HepG2 (cell line): ENCODE data around the gene MKX. TPM values are rescaled to one million over a fixed set of nuclear protein-coding genes. Genes with fewer than 3 reads are reported as not detected.
A peak's percentile ranks its signal among the peaks of the same experiment; 100 is the strongest.

Source experiments
- ATAC-seq: fragments of 200-7000 bp; cut with Tn5 transposase; 3 replicates; pipeline ENCODE4 v1.9.1; 2020; ENCODE audit warnings: mild to moderate bottlenecking, moderate library complexity
- BruUV-seq: library from RNA; stranded (reverse); fragments of 400-500 nt; replicated peaks from 2 replicates; lab custom pipeline; 2021; lab: Mats Ljungman, UMichigan
- CTCF ChIA-PET: fragments of 300-600 bp; formaldehyde crosslinking; extraction: SDS; loops from one replicate; lab custom pipeline; 2021; ENCODE audit warnings: low total read pairs, inconsistent platforms, low intra/inter-chr PET ratio; lab: Yijun Ruan, JAX
- POLR2A ChIA-PET: fragments of 350-600 bp; sonication (Branson Sonifier 250); formaldehyde crosslinking; loops from one replicate; lab custom pipeline; 2020; ENCODE audit warnings: antibody characterized with exemption, inconsistent platforms; lab: Yijun Ruan, JAX
- DNase-seq: peaks from one replicate; pipeline ENCODE4 v3.0.0-alpha.2; 2015; ENCODE audit warnings: low spot score
- FAIRE-seq: peaks from 3 replicates; lab custom pipeline; 2011; peaks lifted over from hg19 to GRCh38; lab: Jason Lieb, UNC
- H2AFZ ChIP-seq: one replicate; pipeline ENCODE4 v1.6.1; 2011; ENCODE audit warnings: low read length, inconsistent platforms
- H3K27ac ChIP-seq: fragments of 300-600 bp; 3 replicates; pipeline ENCODE4 v1.8.0; 2011; ENCODE audit warnings: mixed run types, mild to moderate bottlenecking, mixed read lengths, low read length, inconsistent platforms; ENCODE audit not compliant: insufficient read depth; ENCODE audit errors: extremely low read length
- H3K27me3 ChIP-seq, 2 experiments: fragments of 200-600 bp in 1 of 2; 2 replicates in 1 of 2; 3 replicates in 1 of 2; pipeline versions ENCODE4 v1.6.0 to v1.8.0; 2011; ENCODE audit warnings: low read length in 2 of 2, mild to moderate bottlenecking in 2 of 2, moderate library complexity in 2 of 2, inconsistent platforms in 1 of 2; ENCODE audit not compliant: insufficient read depth in 2 of 2, control insufficient read depth in 1 of 2
- H3K36me3 ChIP-seq, 2 experiments: fragments of 200-600 bp in 1 of 2; replicated peaks in 1 of 2; 2 replicates in 1 of 2; 3 replicates in 1 of 2; pipeline versions ENCODE4 v1.5.1 to v1.8.0; 2011; ENCODE audit warnings: low read length in 2 of 2, inconsistent platforms in 1 of 2; ENCODE audit not compliant: insufficient read depth in 2 of 2, control insufficient read depth in 1 of 2
- H3K4me1 ChIP-seq: 2 replicates; pipeline ENCODE4 v1.5.1; 2012; ENCODE audit warnings: low read length, inconsistent platforms; ENCODE audit not compliant: insufficient read depth
- H3K4me2 ChIP-seq: 2 replicates; pipeline ENCODE4 v1.6.0; 2011; ENCODE audit warnings: low read depth, low read length, inconsistent platforms
- H3K4me3 ChIP-seq, 3 experiments: fragments of 200-600 bp in 1 of 3; sonication (generic), shearing (Covaris generic) in 1 of 3; replicated peaks in 1 of 3; 2 replicates each; pipeline ENCODE4 v1.5.1; 2011 to 2016; ENCODE audit warnings: low read length in 3 of 3, inconsistent platforms in 2 of 3, low read depth in 2 of 3, mild to moderate bottlenecking in 2 of 3, control low read depth in 1 of 3, mixed read lengths in 1 of 3; ENCODE audit not compliant: insufficient read depth in 1 of 3
- H3K79me2 ChIP-seq: one replicate; pipeline ENCODE4 v1.6.1; 2011; ENCODE audit warnings: low read length, inconsistent platforms; ENCODE audit not compliant: insufficient read depth
- H3K9ac ChIP-seq: 2 replicates; pipeline ENCODE4 v1.6.0; 2011; ENCODE audit warnings: mild to moderate bottlenecking, low read depth, low read length, inconsistent platforms; ENCODE audit not compliant: insufficient read depth
- H3K9me3 ChIP-seq: 2 replicates; pipeline ENCODE4 v1.5.1; 2012; ENCODE audit warnings: mild to moderate bottlenecking, low read length
- H4K20me1 ChIP-seq: 2 replicates; pipeline ENCODE4 v1.6.0; 2011; ENCODE audit warnings: inconsistent platforms, mild to moderate bottlenecking, low read length, moderate library complexity; ENCODE audit not compliant: insufficient read depth
- JUND ChIP-seq: sonication (generic); formaldehyde crosslinking; IDR thresholded peaks from 2 replicates; pipeline ENCODE4 v1.8.0; 2022; ENCODE audit warnings: mild to moderate bottlenecking, missing genetic modification reagents
- LCORL ChIP-seq, 2 experiments: fragments of 450-650 bp in 1 of 2; sonication (generic) in 1 of 2; formaldehyde crosslinking in 1 of 2; IDR thresholded peaks; 2 replicates each; pipeline versions ENCODE4 v1.5.0 to v1.6.1; 2017 to 2020; ENCODE audit warnings: antibody characterized with exemption in 1 of 2, missing genetic modification reagents in 1 of 2
- TCF7L2 ChIP-seq: IDR thresholded peaks from 2 replicates; pipeline ENCODE4 v1.6.1; 2011; ENCODE audit warnings: mild to moderate bottlenecking, low read depth, low read length, moderate library complexity
- ZC3H13 ChIP-seq: sonication (generic); formaldehyde crosslinking; IDR thresholded peaks from 2 replicates; pipeline ENCODE4 v1.8.1; 2023; ENCODE audit warnings: mild to moderate bottlenecking, missing genetic modification reagents, moderate library complexity
- ZNF234 ChIP-seq: sonication (generic); formaldehyde crosslinking; conservative IDR thresholded peaks from 2 replicates; pipeline ENCODE4 v1.5.1; 2020; ENCODE audit warnings: mild to moderate bottlenecking, missing genetic modification reagents
- WGBS: methylation state at CpG from one replicate; pipeline ENCODE4 v1.1.6; 2017; ENCODE audit warnings: low lambda C conversion rate; 5-methylcytosine and 5-hydroxymethylcytosine counted together
- in situ Hi-C: cut with HindIII; loops from 2 replicates; pipeline ENCODE4 v1.10.0; 2017; ENCODE audit warnings: low pct_unique_long_range_greater_than_20kb; ENCODE audit not compliant: extremely low pct_ligation_motif_present
- intact Hi-C: fragments of 100-400 bp; cut with micrococcal nuclease; formaldehyde crosslinking; loops from one replicate; pipeline ENCODE4 v1.10.0; 2022; ENCODE audit not compliant: unreplicated experiment
- polyA plus RNA-seq, 8 experiments: library from polyadenylated mRNA; depleted of rRNA in 3 of 8; stranded (reverse) in 7 of 8; unstranded in 1 of 8; fragments of >200 nt; fragmentation: Illumina TruSeq in 4 of 8; extraction: Trizol in 4 of 8; gene quantifications; 2 replicates each; pipeline versions ENCODE4 v1.2.1 to v1.2.3, GENCODE V29; 2011 to 2016; ENCODE audit warnings: low read depth in 4 of 8, missing spikeins in 1 of 8, mixed read lengths in 1 of 8; ENCODE audit not compliant: insufficient read depth in 1 of 8
- small RNA-seq, 3 experiments: library from RNA; depleted of rRNA; stranded (forward); fragments of <200 nt; gene quantifications; one replicate each; pipeline ENCODE3, GENCODE V24; 2012; ENCODE audit warnings: low read depth in 2 of 3, low replicate concordance in 1 of 3; ENCODE audit not compliant: insufficient read length in 3 of 3, insufficient read depth in 2 of 3
- total RNA-seq, 5 experiments: library from RNA; depleted of rRNA; stranded (reverse); fragments of >200 nt; fragmentation: Illumina TruSeq; extraction: Trizol; gene quantifications; 2 replicates each; pipeline ENCODE4 v1.2.3, GENCODE V29; 2016; ENCODE audit warnings: low read depth in 1 of 5

The MKX gene
- total and polyA plus RNA-seq, 2 of the 13 experiments (the other 11 are each of a cell fraction or from before 2014, with no cell fraction given), result not detected

DNA sequence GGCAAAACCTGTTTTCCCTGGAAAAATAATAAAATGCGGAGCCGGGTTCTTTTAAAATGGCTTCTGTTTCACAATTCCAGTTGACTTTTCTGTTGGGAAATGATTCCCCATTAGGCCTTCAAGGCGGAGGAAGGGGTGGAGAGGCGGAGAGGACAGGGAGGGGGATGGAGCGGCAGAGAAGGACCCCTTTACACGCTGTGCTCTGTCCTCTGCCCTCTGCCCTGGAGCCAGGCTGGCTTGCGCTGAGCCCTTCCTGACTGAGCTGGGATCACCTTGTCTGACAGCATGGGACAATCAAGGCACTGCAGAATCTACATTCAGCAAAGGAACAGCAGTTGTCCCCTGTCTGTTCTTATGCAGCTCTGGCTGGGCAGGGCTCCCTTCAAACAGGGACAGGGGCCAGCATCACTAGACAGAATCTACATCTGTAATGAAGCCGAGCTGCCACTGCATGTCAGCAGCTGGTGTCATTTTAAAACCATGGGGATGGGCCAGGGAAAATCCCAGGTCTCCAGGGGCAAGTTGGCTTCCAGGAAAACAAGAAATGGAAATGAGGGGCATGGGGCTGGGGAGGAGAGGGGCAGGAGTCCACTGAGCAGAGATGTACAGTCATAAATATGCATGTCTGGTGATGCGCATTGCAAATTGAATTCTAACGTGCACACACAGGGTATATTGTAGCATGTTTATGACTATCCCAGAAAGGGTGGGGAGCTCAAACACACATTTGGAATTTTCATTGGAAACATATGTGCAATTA lies 120.0 kb downstream of the MKX start:
- no peaks in the 10 kb centered on the region for H3K4me1 ChIP-seq
- TF ChIP-seq TCF7L2 (no peak), LCORL (IDR thresholded peaks at IDR 0.05) (no peak), LCORL (CRISPR knock-in tag; IDR thresholded peaks at IDR 0.05) (no peak)
- H3K9me3 ChIP-seq, result no peaks in the 10 kb centered on the region
- H3K27ac ChIP-seq, result no peak overlapping the region
- no peak overlapping the region for H2AFZ ChIP-seq
- CTCF ChIA-PET, result no interaction called here
- FAIRE-seq, result no peak
- H4K20me1 ChIP-seq, result no peaks in the 10 kb centered on the region
- intact Hi-C loops, result no loop called here
- in situ Hi-C loops, result no loop called here
- no peak overlapping the region; a peak in 1 of 6 replicates for H3K4me3 ChIP-seq
- peaks cover 0 to 41% of the 10 kb centered on the region in 2 experiments; a peak in 4 of 5 replicates for H3K27me3 ChIP-seq
- POLR2A ChIA-PET, result no interaction called here
- no peaks in the 10 kb centered on the region for H3K36me3 ChIP-seq
- no peaks in the 10 kb centered on the region for H3K79me2 ChIP-seq
- peak overlapping the region; percentile 18; the same call in 1 of the 2 replicates for H3K4me2 ChIP-seq
- ATAC-seq, result peak; percentile 67
- BruUV-seq, result no TSS peak
- DNase-seq, result no peak
- no peak overlapping the region for H3K9ac ChIP-seq
- 25% methylated on average over 10 of the region's 10 CpGs for WGBS

DNA sequence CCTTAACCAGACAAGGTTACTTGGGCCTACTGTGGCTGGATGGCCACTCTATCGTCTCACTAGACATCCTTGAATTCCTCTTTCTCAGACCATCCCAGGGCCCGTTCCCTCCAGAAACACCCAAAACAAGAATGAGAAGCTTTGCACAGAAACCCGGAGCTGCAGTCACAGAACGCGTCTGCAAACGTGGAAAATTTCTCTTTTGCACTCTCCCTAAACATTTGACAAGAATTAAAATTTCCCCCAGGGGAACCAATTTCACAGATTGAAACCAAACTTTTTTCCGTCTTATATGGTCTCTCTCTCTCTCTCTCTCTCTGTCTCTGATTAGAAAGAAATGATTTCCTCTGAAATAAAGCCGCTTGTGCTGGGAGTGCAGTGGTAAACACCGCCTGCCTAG lies 120.7 kb downstream of the MKX start:
- no TSS peak for BruUV-seq
- no peaks in the 10 kb centered on the region for H4K20me1 ChIP-seq
- no peaks in the 10 kb centered on the region for H3K4me1 ChIP-seq
- WGBS, result 33% methylated on average over 9 of the region's 9 CpGs
- peaks cover 0 to 45% of the 10 kb centered on the region in 2 experiments; a peak in 4 of 5 replicates for H3K27me3 ChIP-seq
- H2AFZ ChIP-seq, result no peak overlapping the region
- TF ChIP-seq JUND (CRISPR knock-in tag), result no peak
- TF ChIP-seq ZC3H13 (CRISPR knock-in tag), result no peak
- no peak for TF ChIP-seq ZNF234
- no peaks in the 10 kb centered on the region for H3K9me3 ChIP-seq
- intact Hi-C loops (no loop called here), in situ Hi-C loops (no loop called here)
- 0 out of 2 replicates have a peak overlapping the region, but pooled peaks have one; percentile 18 for H3K4me2 ChIP-seq
- no peak overlapping the region for H3K9ac ChIP-seq
- H3K4me3 ChIP-seq, result no peak overlapping the region; a peak in 1 of 6 replicates
- no peaks in the 10 kb centered on the region for H3K36me3 ChIP-seq
- no peaks in the 10 kb centered on the region for H3K79me2 ChIP-seq
- no peak for FAIRE-seq
- H3K27ac ChIP-seq, result no peak overlapping the region
- DNase-seq, result no peak
- POLR2A ChIA-PET, result no interaction called here
- ATAC-seq, result no peak
- CTCF ChIA-PET, result no interaction called here

Small RNA genes lying within 50 kb of the gene (small RNA-seq; reads per million reads assigned to genes)
- 0 reads per million in 3 experiments for gene RN7SKP132

Other genes starting within 250 kb of the MKX start
- 69.1 and 114 TPM in 2 replicates for gene RAB18, start 241.5 kb downstream of the MKX start, total RNA-seq (2016; rRNA removed; fragmentation: Illumina TruSeq; extraction: Trizol)
- gene RAB18, start 241.5 kb downstream of the MKX start, polyA plus RNA-seq (2011; rRNA removed), result 19.0 and 22.3 TPM in 2 replicates